ENCODE measurements around the gene FBXO22.
"Not testable (repeated sequence)": the region's sequence is repeated elsewhere in the genome, so short reads cannot be mapped to it uniquely, and the experiment has no call there.

The FBXO22 gene

GRCh38 chr15:75903331-75904239 is at the start of gene FBXO22:
Gene FBXO22 (plus strand): TSS chr15:75903878. CDS start chr15:75903964, 86 bp downstream.
- DNase-seq (ENCODE audit: low read depth in 2 of 3, low spot score in 1 of 3) = peak; percentile 82 to 90 (median 90)

GRCh38 chr15:75857886-75858285 is 45.8 kb upstream of the FBXO22 start:
- DNase-seq (ENCODE audit: low read depth in 2 of 3, low spot score in 1 of 3) = no peak

GRCh38 chr15:75861750-75862402 is 41.8 kb upstream of the FBXO22 start:
- DNase-seq (ENCODE audit: low read depth in 2 of 3, low spot score in 1 of 3) = no peak

- DNase-seq (ENCODE audit: low read depth in 2 of 3, low spot score in 1 of 3) = no peak
Observed at GRCh38 chr15:75862796-75863195, 40.9 kb upstream of the FBXO22 start.

GRCh38 chr15:75864213-75865059 is 39.2 kb upstream of the FBXO22 start:
- no peak for DNase-seq (ENCODE audit: low read depth in 2 of 3, low spot score in 1 of 3)

- not testable (repeated sequence) for DNase-seq (ENCODE audit: low read depth in 2 of 3, low spot score in 1 of 3)
Observed at GRCh38 chr15:75866045-75866444, 37.6 kb upstream of the FBXO22 start.

GRCh38 chr15:75866916-75867315 is 36.8 kb upstream of the FBXO22 start:
- DNase-seq (ENCODE audit: low read depth in 2 of 3, low spot score in 1 of 3) = no peak

GRCh38 chr15:75867449-75867848 is 36.2 kb upstream of the FBXO22 start:
- DNase-seq (ENCODE audit: low read depth in 2 of 3, low spot score in 1 of 3) = no peak

GRCh38 chr15:75868019-75868418 is 35.7 kb upstream of the FBXO22 start:
- no peak for DNase-seq (ENCODE audit: low read depth in 2 of 3, low spot score in 1 of 3)

GRCh38 chr15:75869446-75869845 is 34.2 kb upstream of the FBXO22 start:
- no peak for DNase-seq (ENCODE audit: low read depth in 2 of 3, low spot score in 1 of 3)

- DNase-seq (ENCODE audit: low read depth in 2 of 3, low spot score in 1 of 3) = not testable (repeated sequence)
Observed at GRCh38 chr15:75871589-75871988, 32.1 kb upstream of the FBXO22 start.

GRCh38 chr15:75872403-75872990 is 31.2 kb upstream of the FBXO22 start:
- DNase-seq (ENCODE audit: low read depth in 2 of 3, low spot score in 1 of 3) = no peak

- DNase-seq (ENCODE audit: low read depth in 2 of 3, low spot score in 1 of 3) = no peak
Observed at GRCh38 chr15:75884041-75884440, 19.6 kb upstream of the FBXO22 start.

GRCh38 chr15:75887178-75887577 is 16.5 kb upstream of the FBXO22 start:
- no peak for DNase-seq (ENCODE audit: low read depth in 2 of 3, low spot score in 1 of 3)

GRCh38 chr15:75891895-75892294 is 11.8 kb upstream of the FBXO22 start:
- no peak for DNase-seq (ENCODE audit: low read depth in 2 of 3, low spot score in 1 of 3)

GRCh38 chr15:75895731-75896130 is 7.9 kb upstream of the FBXO22 start:
- no peak for DNase-seq (ENCODE audit: low read depth in 2 of 3, low spot score in 1 of 3)

GRCh38 chr15:75900577-75900976 is 3.1 kb upstream of the FBXO22 start:
- no peak for DNase-seq (ENCODE audit: low read depth in 2 of 3, low spot score in 1 of 3)

GRCh38 chr15:75902129-75902557 is 1.5 kb upstream of the FBXO22 start:
- no peak for DNase-seq (ENCODE audit: low read depth in 2 of 3, low spot score in 1 of 3)

GRCh38 chr15:75905231-75905630 is 1.6 kb downstream of the FBXO22 start:
- no peak for DNase-seq (ENCODE audit: low read depth in 2 of 3, low spot score in 1 of 3)

GRCh38 chr15:75910355-75910754 is 6.7 kb downstream of the FBXO22 start:
- not testable (repeated sequence) for DNase-seq (ENCODE audit: low read depth in 2 of 3, low spot score in 1 of 3)

GRCh38 chr15:75916978-75917377 is 13.3 kb downstream of the FBXO22 start:
- DNase-seq (ENCODE audit: low read depth in 2 of 3, low spot score in 1 of 3) = no peak

Measured in stimulated activated CD4-positive, alpha-beta T cell treated with anti-CD3 and anti-CD28 coated beads, Interleukin-12 subunit alpha, Interleukin-12 subunit beta, amount 100 ng/mL, for 48 hours (primary cell).